Retinal pigment epithelial cell (primary cell): Measurements from ENCODE around the gene PSD4.
A peak's percentile ranks its signal among the peaks of the same experiment; 100 is the strongest.

ENCODE experiments used
- DNase-seq: peaks from one replicate; pipeline ENCODE4 v3.0.0-alpha.2; 2010; ENCODE audit warnings: low read depth
- H3K4me3 ChIP-seq: 2 replicates; pipeline ENCODE4 v1.5.1; 2011; ENCODE audit warnings: mild to moderate bottlenecking, low read length, control low read depth, moderate library complexity
- CTCF ChIP-seq: conservative IDR thresholded peaks from 2 replicates; pipeline ENCODE4 v1.5.1; 2011; ENCODE audit warnings: low read depth, low read length, control low read depth, inconsistent platforms

The PSD4 gene

GRCh38 chr2:113242327-113242726 is 68.6 kb downstream of the PSD4 start:
- H3K4me3 ChIP-seq, result no peak overlapping the region
- no peak for DNase-seq
- TF ChIP-seq CTCF, result no peak

- no peak overlapping the region for H3K4me3 ChIP-seq
- TF ChIP-seq CTCF, result no peak
- no peak for DNase-seq
These were observed 71.5 kb downstream of the PSD4 start for GRCh38 chr2:113245276-113245711.

- H3K4me3 ChIP-seq, result no peak overlapping the region
- no peak for DNase-seq
- TF ChIP-seq CTCF, result no peak
These were observed 72.8 kb downstream of the PSD4 start for GRCh38 chr2:113246606-113247005.

GRCh38 chr2:113248997-113249770 is 75.4 kb downstream of the PSD4 start:
- DNase-seq, result no peak
- H3K4me3 ChIP-seq, result no peak overlapping the region
- TF ChIP-seq CTCF, result peak; percentile 94

GRCh38 chr2:113251118-113251517 is 77.3 kb downstream of the PSD4 start:
- no peak for TF ChIP-seq CTCF
- no peak overlapping the region for H3K4me3 ChIP-seq
- no peak for DNase-seq

GRCh38 chr2:113252047-113252590 is 78.3 kb downstream of the PSD4 start:
- no peak for DNase-seq
- no peak for TF ChIP-seq CTCF
- no peak overlapping the region for H3K4me3 ChIP-seq

- no peak for TF ChIP-seq CTCF
- no peak for DNase-seq
- no peak overlapping the region for H3K4me3 ChIP-seq
These were observed 79.7 kb downstream of the PSD4 start for GRCh38 chr2:113253453-113253852.
